Measurements from ENCODE around the gene DNAAF9. TPM values are rescaled to one million over a fixed set of nuclear protein-coding genes. Genes with fewer than 3 reads are reported as not detected.

The DNAAF9 gene
- total RNA-seq, 2 donors from 2014 or later = 10.9 to 24.8 TPM

DNA sequence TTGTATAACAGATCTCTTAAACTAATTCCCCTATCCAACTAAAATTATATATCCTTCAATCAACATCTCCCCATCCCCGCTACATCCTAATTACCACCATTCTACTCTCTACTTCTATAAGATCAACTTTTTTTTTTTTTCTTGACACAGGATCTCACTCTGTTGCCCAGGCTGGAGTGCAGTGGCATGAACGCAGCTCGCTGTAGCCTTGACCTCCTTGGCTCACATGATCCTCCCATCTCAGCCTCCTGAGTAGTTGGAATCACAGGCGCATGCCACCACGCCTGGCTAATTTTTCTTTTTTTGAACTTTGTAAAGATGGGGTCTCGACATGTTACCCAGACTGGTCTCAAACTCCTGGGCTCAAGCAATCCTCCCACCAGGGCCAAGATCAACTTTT lies 5.0 kb downstream of the DNAAF9 start:
- Histone ChIP-seq H3K36me3 (no peaks in the 10 kb centered on the region), H3K4me3 (no peak overlapping the region), H3K9me3 (no peaks in the 10 kb centered on the region), H3K4me1 (replicated peaks) (peaks cover 3% of the 10 kb centered on the region), H3K27ac (no peak overlapping the region), H3K27me3 (replicated peaks; ENCODE audit: insufficient read depth) (no peaks in the 10 kb centered on the region)
- intact Hi-C loops (cut with DNase I) = no loop called here
- 96% methylated on average over 6 of the region's 6 CpGs for WGBS
- DNase-seq (ENCODE audit: low spot score) = no peak
- TF ChIP-seq, protein P1, sequence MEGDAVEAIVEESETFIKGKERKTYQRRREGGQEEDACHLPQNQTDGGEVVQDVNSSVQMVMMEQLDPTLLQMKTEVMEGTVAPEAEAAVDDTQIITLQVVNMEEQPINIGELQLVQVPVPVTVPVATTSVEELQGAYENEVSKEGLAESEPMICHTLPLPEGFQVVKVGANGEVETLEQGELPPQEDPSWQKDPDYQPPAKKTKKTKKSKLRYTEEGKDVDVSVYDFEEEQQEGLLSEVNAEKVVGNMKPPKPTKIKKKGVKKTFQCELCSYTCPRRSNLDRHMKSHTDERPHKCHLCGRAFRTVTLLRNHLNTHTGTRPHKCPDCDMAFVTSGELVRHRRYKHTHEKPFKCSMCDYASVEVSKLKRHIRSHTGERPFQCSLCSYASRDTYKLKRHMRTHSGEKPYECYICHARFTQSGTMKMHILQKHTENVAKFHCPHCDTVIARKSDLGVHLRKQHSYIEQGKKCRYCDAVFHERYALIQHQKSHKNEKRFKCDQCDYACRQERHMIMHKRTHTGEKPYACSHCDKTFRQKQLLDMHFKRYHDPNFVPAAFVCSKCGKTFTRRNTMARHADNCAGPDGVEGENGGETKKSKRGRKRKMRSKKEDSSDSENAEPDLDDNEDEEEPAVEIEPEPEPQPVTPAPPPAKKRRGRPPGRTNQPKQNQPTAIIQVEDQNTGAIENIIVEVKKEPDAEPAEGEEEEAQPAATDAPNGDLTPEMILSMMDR (IDR thresholded peaks at IDR 0.05) = no peak
- TF ChIP-seq POLR2A (IDR thresholded peaks at IDR 0.05) = no peak
- TF ChIP-seq POLR2AphosphoS5 (IDR thresholded peaks at IDR 0.05) = no peak

DNA sequence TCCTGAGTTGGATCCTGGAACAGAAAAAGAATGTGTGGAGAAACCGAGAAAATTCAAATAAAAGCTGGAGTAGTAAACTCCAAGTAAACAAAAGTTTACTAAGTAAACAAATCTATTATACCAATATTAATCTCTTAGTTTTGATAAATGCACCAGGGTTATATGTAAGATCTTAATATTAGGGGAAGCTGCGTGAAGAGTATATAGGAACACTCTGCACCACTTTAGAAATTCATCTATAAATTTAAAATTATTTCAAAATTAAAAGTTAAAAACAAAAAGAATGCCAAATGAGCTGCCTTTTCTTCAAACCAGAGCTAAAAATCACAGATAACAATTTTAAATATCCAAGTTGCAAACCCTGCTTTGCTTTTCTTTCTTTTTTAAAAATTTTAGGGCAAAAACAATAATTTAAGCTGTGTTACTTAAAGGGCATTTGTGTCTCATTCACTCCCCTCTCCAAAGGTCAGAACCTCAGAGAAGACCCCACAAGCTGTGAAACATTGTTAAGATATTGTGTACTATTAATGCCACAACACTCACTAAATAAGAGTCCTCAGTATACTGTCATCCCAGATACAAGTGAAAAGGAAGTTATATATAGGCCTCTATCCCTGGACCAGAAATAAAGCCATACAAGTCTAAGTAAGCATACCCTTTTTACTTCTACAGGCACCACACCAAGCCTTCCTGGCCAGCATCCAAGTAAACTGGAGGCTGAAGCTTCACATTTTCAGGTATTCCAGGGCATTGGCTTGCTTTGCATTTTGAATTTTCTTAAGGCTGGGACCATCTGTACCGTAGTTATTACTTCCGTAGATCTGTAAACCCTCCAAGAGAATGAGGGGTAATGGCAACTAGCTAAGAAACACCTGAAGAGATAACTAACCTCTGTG lies 7.0 kb downstream of the DNAAF9 start:
- 73% methylated on average over 4 of the region's 4 CpGs for WGBS
- H3K36me3 ChIP-seq = no peaks in the 10 kb centered on the region
- no peaks in the 10 kb centered on the region for H3K27me3 ChIP-seq (replicated peaks; ENCODE audit: insufficient read depth)
- H3K9me3 ChIP-seq = no peaks in the 10 kb centered on the region
- intact Hi-C loops (cut with DNase I) = no loop called here
- no peak for DNase-seq (ENCODE audit: low spot score)
- no peak overlapping the region for H3K4me3 ChIP-seq
- no peak for TF ChIP-seq POLR2A (IDR thresholded peaks at IDR 0.05)
- peaks cover 3% of the 10 kb centered on the region for H3K4me1 ChIP-seq (replicated peaks)
- H3K27ac ChIP-seq = no peak overlapping the region

DNA sequence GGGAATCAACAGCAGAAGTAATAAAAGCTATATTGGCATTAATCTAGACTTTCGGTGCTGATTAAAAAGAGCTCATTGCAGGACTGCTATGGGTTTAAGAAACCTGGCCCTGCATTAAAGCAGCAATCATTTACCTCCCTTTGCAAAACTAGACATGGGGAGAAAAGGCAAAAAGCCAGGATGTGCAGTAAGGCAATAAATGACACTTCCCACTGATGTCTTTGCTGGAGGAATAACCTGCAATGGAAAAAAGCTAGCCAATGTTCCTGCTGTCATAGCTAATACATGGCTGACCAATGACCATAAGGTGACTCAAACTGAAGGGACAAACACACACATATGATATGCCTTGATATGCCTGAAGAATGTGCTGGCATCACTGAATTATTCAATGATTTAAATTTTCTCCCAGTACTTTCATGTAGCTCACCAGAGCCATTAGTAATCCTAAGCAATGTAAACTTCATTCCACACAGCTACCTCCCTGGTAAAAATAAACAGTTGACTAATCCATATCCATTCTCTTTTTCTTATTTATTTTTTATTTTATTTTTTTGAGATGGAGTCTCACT lies 8.7 kb downstream of the DNAAF9 start:
- DNase-seq (ENCODE audit: low spot score) = no peak
- Histone ChIP-seq H3K4me3 (no peak overlapping the region), H3K9me3 (no peaks in the 10 kb centered on the region), H3K27me3 (replicated peaks; ENCODE audit: insufficient read depth) (no peaks in the 10 kb centered on the region), H3K36me3 (no peaks in the 10 kb centered on the region), H3K4me1 (replicated peaks) (peaks cover 3% of the 10 kb centered on the region), H3K27ac (no peak overlapping the region)
- 54% methylated on average over 1 of the region's 1 CpG for WGBS
- intact Hi-C loops (cut with DNase I) = no loop called here
- no peak for TF ChIP-seq POLR2A (IDR thresholded peaks at IDR 0.05)
- TF ChIP-seq, protein P1 (IDR thresholded peaks at IDR 0.05) = no peak

DNA sequence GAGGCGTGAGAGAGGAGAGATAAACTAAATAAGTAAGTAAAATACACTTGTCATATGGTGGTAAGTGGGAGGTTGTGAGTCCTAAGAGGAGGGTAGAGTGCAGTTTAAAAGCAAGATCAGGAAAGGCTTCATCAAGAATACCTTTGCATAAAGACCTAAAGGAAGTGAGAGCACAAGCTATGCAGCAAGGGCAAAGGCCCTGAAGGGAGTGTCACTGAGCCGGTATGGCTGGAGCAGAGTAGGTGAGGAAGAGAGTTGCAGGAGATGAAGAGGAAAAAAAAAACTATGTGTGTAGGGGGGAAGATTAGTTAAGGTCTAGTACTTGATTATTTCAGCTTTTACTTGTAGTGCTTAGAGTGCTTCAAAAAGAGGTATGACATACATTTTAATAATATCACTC lies 11.0 kb downstream of the DNAAF9 start:
- no peaks in the 10 kb centered on the region for H3K36me3 ChIP-seq
- intact Hi-C loops (cut with DNase I) = no loop called here
- H3K4me1 ChIP-seq (replicated peaks) = peaks cover 3% of the 10 kb centered on the region
- WGBS = 93% methylated on average over 2 of the region's 2 CpGs
- DNase-seq (ENCODE audit: low spot score) = no peak
- TF ChIP-seq, protein P1 (IDR thresholded peaks at IDR 0.05) = no peak
- no peak for TF ChIP-seq POLR2A (IDR thresholded peaks at IDR 0.05)
- TF ChIP-seq POLR2AphosphoS5 (IDR thresholded peaks at IDR 0.05) = no peak
- no peaks in the 10 kb centered on the region for H3K27me3 ChIP-seq (replicated peaks; ENCODE audit: insufficient read depth)
- H3K4me3 ChIP-seq = no peak overlapping the region
- no peaks in the 10 kb centered on the region for H3K9me3 ChIP-seq
- H3K27ac ChIP-seq = no peak overlapping the region

DNA sequence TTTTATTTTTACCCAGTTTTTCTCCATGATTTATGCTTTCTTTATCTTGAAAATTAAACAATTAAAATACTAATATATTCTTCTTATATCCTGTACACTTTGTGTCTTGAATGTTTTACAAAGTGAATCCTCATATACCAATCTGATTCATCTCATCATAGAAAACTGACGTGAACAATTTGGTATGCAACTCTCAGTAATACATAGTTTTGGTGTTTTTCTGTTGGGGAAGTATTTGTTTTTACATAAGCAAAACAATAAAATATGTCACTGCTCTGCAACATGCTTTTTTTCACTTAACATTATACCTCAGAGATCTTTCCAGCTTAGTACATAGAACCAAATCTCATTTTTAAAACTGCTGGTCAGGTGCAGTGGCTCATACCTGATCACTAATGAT lies 14.7 kb downstream of the DNAAF9 start:
- DNase-seq (ENCODE audit: low spot score) = no peak
- 86% methylated on average over 1 of the region's 1 CpG for WGBS
- no peaks in the 10 kb centered on the region for H3K36me3 ChIP-seq
- no peaks in the 10 kb centered on the region for H3K4me1 ChIP-seq (replicated peaks)
- no peak overlapping the region for H3K4me3 ChIP-seq
- TF ChIP-seq POLR2AphosphoS5 (IDR thresholded peaks at IDR 0.05) (no peak), POLR2A (IDR thresholded peaks at IDR 0.05) (no peak)
- TF ChIP-seq, protein P1 (IDR thresholded peaks at IDR 0.05) = no peak
- H3K9me3 ChIP-seq = no peaks in the 10 kb centered on the region
- H3K27ac ChIP-seq = no peak overlapping the region
- no peaks in the 10 kb centered on the region for H3K27me3 ChIP-seq (replicated peaks; ENCODE audit: insufficient read depth)
- intact Hi-C loops (cut with DNase I) = no loop called here
